ENCODE data around the gene POLR1F.

DNA sequence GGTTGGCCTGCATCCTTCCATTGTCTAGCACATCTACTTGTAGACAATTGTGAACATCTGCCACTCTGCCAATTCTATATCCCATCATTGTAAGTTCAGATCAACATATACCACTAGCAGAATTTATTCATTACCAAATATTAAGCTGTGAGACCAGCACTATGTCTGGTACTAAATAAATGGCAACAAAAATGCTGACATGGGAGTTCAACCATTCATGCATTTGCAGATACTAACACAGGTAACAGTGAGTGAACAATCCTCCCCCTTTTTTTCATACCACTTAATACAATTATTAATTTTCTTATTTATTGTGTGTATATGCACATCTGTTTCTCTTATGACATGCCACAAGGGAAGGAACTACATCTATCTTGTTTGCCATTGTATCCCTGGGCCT, 11.9 kb downstream of the POLR1F start:
- TF ChIP-seq, protein P1, sequence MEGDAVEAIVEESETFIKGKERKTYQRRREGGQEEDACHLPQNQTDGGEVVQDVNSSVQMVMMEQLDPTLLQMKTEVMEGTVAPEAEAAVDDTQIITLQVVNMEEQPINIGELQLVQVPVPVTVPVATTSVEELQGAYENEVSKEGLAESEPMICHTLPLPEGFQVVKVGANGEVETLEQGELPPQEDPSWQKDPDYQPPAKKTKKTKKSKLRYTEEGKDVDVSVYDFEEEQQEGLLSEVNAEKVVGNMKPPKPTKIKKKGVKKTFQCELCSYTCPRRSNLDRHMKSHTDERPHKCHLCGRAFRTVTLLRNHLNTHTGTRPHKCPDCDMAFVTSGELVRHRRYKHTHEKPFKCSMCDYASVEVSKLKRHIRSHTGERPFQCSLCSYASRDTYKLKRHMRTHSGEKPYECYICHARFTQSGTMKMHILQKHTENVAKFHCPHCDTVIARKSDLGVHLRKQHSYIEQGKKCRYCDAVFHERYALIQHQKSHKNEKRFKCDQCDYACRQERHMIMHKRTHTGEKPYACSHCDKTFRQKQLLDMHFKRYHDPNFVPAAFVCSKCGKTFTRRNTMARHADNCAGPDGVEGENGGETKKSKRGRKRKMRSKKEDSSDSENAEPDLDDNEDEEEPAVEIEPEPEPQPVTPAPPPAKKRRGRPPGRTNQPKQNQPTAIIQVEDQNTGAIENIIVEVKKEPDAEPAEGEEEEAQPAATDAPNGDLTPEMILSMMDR (IDR thresholded peaks at IDR 0.05) = no peak
- TF ChIP-seq POLR2A (IDR thresholded peaks at IDR 0.05) = no peak

Measured in thyroid gland (tissue), 4 donors.